Left ventricle myocardium inferior (tissue), 1 donor: Measurements from ENCODE around the gene DIAPH2. TPM values are rescaled to one million over a fixed set of nuclear protein-coding genes. Genes with fewer than 3 reads are reported as not detected.
"Not testable (repeated sequence)": the region's sequence is repeated elsewhere in the genome, so short reads cannot be mapped to it uniquely, and the experiment has no call there.

Experiments used
- DNase-seq: peaks from one replicate; pipeline ENCODE4 v3.0.0-alpha.2; 2020
- H3K27ac ChIP-seq: fragments of 200-600 bp; replicated peaks from 2 replicates; pipeline ENCODE4 v1.8.0; 2021
- H3K27me3 ChIP-seq: fragments of 200-600 bp; 2 replicates; pipeline ENCODE4 v1.8.0; 2021; ENCODE audit warnings: low read depth
- H3K36me3 ChIP-seq: fragments of 200-600 bp; 2 replicates; pipeline ENCODE4 v1.8.0; 2021
- H3K4me1 ChIP-seq: fragments of 200-600 bp; 2 replicates; pipeline ENCODE4 v1.8.0; 2021
- H3K4me3 ChIP-seq: fragments of 200-600 bp; 2 replicates; pipeline ENCODE4 v1.8.0; 2021; ENCODE audit warnings: mild to moderate bottlenecking, moderate library complexity
- H3K9me3 ChIP-seq: fragments of 200-600 bp; replicated peaks from 2 replicates; pipeline ENCODE4 v1.8.0; 2021
- CTCF ChIP-seq: fragments of 200-600 bp; IDR thresholded peaks from 2 replicates; pipeline ENCODE4 v1.8.0; 2021; ENCODE audit warnings: antibody characterized with exemption, mild to moderate bottlenecking, borderline replicate concordance
- intact Hi-C: fragments of 100-400 bp; cut with micrococcal nuclease; formaldehyde crosslinking; loops from one replicate; pipeline ENCODE4 v1.11.0; 2022
- total RNA-seq: library from RNA; stranded (reverse); fragmentation: NEBNext Ultra II Directional; extraction: Animal tissue kit (Norgen Biotek cat#: 25700); gene quantifications from one replicate; pipeline ENCODE4 v1.2.1, GENCODE V29; 2021
- donor health status: DM: no; HTN: yes; CAD: no; lungs with severe emphysema.

The DIAPH2 gene
- total RNA-seq, 1 donor from 2014 or later, result 9.3 TPM

GRCh38 chrX:96729868-96730643 lies 45.4 kb downstream of the DIAPH2 start:
- no peak overlapping the region for H3K4me3 ChIP-seq
- no peak for TF ChIP-seq CTCF
- H3K9me3 ChIP-seq, result no peaks in the 10 kb centered on the region
- no peaks in the 10 kb centered on the region for H3K36me3 ChIP-seq
- H3K27me3 ChIP-seq, result no peaks in the 10 kb centered on the region
- intact Hi-C loops, result no loop called here
- no peak for DNase-seq
- H3K27ac ChIP-seq, result no peak overlapping the region
- no peaks in the 10 kb centered on the region for H3K4me1 ChIP-seq

GRCh38 chrX:96731000-96731399 lies 46.4 kb downstream of the DIAPH2 start:
- DNase-seq, H3K36me3 ChIP-seq, H3K9me3 ChIP-seq, intact Hi-C loops, H3K27ac ChIP-seq, H3K4me1 ChIP-seq, H3K4me3 ChIP-seq, H3K27me3 ChIP-seq: not testable (repeated sequence)

DNA sequence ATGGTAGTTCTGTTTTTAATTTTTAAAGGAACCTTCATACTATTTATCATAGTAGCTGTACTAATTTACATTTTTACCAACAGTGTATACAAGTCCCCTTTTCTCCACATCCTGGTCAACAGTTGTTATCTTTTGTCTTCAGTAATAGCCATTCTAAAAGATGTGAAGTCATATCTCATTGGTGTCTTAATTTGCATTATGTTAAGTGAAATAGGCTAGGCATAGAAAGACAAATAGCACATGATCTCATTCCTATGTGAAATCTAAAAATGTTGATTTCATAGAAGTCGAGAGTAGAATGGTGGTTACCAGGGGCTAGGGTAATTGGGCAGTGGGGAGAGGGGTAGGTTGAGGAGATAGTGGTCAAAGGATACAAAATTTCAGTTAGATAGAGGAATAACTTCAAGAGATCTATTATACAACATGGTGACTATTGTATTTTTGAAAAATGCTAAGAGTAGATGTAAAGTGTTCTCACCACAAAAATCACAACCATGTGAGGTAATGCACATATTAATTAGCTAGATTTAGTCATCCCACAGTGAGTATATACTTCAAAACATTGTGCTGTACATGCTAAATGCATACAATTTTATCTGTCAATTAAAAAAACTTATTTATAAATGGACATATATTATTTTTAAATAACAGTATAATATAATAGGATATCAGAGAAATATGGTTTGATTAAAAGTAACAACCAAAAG lies 58.9 kb downstream of the DIAPH2 start:
- Histone ChIP-seq H3K4me3 (no peak overlapping the region), H3K27ac (no peak overlapping the region), H3K27me3 (no peaks in the 10 kb centered on the region), H3K36me3 (no peaks in the 10 kb centered on the region), H3K4me1 (no peaks in the 10 kb centered on the region), H3K9me3 (no peaks in the 10 kb centered on the region)
- DNase-seq, result no peak
- no peak for TF ChIP-seq CTCF
- intact Hi-C loops, result no loop called here

- intact Hi-C loops, result no loop called here
Measured at GRCh38 chrX:96752781-96753180, 68.1 kb downstream of the DIAPH2 start.

DNA sequence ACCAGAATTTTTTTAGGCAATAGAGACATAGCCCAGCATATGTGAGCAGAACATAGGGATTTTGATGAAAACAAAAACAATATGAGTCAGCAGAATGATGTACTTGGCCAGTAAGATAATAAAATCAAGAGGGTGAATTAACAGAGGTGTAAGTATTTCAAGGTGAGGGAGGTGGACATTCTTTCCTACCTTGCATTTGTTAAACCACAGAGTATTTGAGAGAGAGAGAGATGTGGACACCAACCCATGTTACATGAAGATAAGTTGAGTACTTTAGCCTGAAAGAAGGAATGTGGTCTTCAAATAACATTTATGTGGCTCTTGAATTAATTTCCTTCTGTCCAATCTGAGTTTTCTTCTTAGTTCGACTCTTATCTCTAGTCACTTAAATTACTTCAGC lies 68.6 kb downstream of the DIAPH2 start:
- Histone ChIP-seq H3K9me3 (no peaks in the 10 kb centered on the region), H3K36me3 (peaks cover 4% of the 10 kb centered on the region), H3K27ac (no peak overlapping the region), H3K4me1 (no peaks in the 10 kb centered on the region), H3K27me3 (no peaks in the 10 kb centered on the region), H3K4me3 (no peak overlapping the region)
- TF ChIP-seq CTCF, result no peak
- DNase-seq, result no peak
- intact Hi-C loops, result no loop called here

More at GRCh38 chrX:96752781-96753180, 68.1 kb downstream of the DIAPH2 start:
- no peak overlapping the region for H3K27ac ChIP-seq
- no peaks in the 10 kb centered on the region for H3K36me3 ChIP-seq
- TF ChIP-seq CTCF, result no peak
- H3K27me3 ChIP-seq, result no peaks in the 10 kb centered on the region
- H3K4me3 ChIP-seq, result no peak overlapping the region
- no peak for DNase-seq
- H3K4me1 ChIP-seq, result no peaks in the 10 kb centered on the region
- H3K9me3 ChIP-seq, result no peaks in the 10 kb centered on the region

DNA sequence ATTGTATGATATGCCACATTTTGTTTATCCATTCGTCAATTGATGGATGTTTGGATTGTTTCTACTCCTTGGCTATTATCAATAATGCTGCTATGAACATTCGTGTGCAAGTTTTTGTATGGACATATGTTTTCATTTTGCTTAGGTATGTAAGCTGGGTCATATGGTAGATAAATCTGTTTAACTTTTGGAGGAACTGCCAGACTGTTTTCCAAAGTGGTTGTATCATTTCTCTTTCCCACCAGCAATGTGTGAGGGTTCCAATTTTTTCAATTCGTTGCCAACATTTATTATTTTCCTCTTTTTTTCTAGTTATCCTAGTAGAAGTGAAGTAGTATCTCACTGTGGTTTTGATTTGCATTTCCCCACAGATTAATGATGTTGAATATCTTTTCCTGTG lies 71.8 kb downstream of the DIAPH2 start:
- no peak for DNase-seq
- H3K9me3 ChIP-seq, result no peaks in the 10 kb centered on the region
- no peak overlapping the region for H3K27ac ChIP-seq
- intact Hi-C loops, result no loop called here
- TF ChIP-seq CTCF, result no peak
- no peaks in the 10 kb centered on the region for H3K27me3 ChIP-seq
- peaks cover 5% of the 10 kb centered on the region for H3K36me3 ChIP-seq
- no peak overlapping the region for H3K4me3 ChIP-seq
- H3K4me1 ChIP-seq, result no peaks in the 10 kb centered on the region
